ENCODE results near the gene LTBP4.
A peak's percentile ranks its signal among the peaks of the same experiment; 100 is the strongest.

The LTBP4 gene

GRCh38 chr19:40597329-40597838 is 3.8 kb upstream of the LTBP4 start:
- no peak for DNase-seq

GRCh38 chr19:40598121-40598917 is 2.9 kb upstream of the LTBP4 start:
- peak; percentile 74 for DNase-seq

- DNase-seq: no peak
Measured at GRCh38 chr19:40598918-40599307, 2.3 kb upstream of the LTBP4 start.

GRCh38 chr19:40599331-40599901 is 1.8 kb upstream of the LTBP4 start:
- no peak for DNase-seq

- no peak for DNase-seq
Measured at GRCh38 chr19:40599902-40600569, 1.1 kb upstream of the LTBP4 start.

GRCh38 chr19:40600570-40601133 is 517 bp upstream of the LTBP4 start:
- no peak for DNase-seq

- DNase-seq: no peak
Measured at GRCh38 chr19:40603071-40603388, 1.9 kb downstream of the LTBP4 start.

- DNase-seq: peak; percentile 69
Measured at GRCh38 chr19:40603389-40604170, 2.4 kb downstream of the LTBP4 start.

GRCh38 chr19:40604171-40604646 is 3.0 kb downstream of the LTBP4 start:
- no peak for DNase-seq

- no peak for DNase-seq
Measured at GRCh38 chr19:40604647-40605215, 3.6 kb downstream of the LTBP4 start.

- DNase-seq: no peak
Measured at GRCh38 chr19:40605216-40605971, 4.2 kb downstream of the LTBP4 start.

GRCh38 chr19:40607311-40608239 is 6.4 kb downstream of the LTBP4 start:
- no peak for DNase-seq

GRCh38 chr19:40608240-40608621 is 7.1 kb downstream of the LTBP4 start:
- no peak for DNase-seq

GRCh38 chr19:40608957-40609356 is 7.8 kb downstream of the LTBP4 start:
- DNase-seq: no peak

- DNase-seq: no peak
Measured at GRCh38 chr19:40609561-40610395, 8.6 kb downstream of the LTBP4 start.

- no peak for DNase-seq
Measured at GRCh38 chr19:40610396-40611064, 9.4 kb downstream of the LTBP4 start.

- no peak for DNase-seq
Measured at GRCh38 chr19:40611096-40611495, 9.9 kb downstream of the LTBP4 start.

GRCh38 chr19:40611900-40612698 is 10.9 kb downstream of the LTBP4 start:
- no peak for DNase-seq
